ENCODE data around the gene VSIG10.

VSIG10 gene

DNA sequence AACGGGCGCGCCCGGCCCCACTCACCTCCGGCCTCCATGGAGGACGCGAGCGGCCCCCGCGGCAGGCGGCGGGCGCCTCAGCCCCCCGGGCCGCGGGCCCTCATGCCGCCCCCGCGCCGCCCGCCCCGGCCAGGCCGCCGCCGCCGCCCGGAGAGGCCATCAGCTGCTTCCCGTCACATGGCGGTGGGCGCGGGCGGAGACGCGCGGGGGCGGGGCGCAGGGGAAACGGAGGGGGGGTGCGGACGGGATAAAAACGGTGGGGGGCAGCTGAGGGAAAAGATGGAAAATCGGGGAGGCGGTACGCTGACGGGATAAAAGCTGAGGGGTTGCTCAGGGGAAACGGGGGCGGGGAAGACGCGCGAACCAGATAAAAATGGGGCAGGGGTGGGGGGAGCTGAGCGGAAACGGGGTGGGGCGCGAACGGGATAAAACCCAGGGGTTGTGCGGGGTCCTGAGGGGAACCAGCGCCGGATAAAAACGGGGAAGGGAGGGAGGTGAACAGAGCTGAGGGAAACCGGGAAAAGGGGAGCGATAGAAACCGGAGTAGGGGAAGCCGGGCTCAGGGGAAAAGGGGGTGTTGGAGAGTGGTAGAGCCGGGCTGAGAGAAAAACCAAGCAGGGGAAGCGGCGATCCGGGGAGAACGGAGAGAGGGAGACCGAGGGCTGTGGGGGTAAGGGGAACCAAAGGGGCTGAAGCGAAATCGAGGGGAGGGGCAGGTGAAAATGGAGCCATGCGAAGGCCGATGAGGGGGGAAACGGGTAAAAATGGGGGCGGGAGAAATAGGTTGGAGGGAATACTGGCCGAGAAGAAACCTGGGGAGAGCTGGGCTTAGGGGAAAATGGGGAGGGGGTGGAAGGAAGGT, 42.6 kb downstream of the VSIG10 start, which contains the start of gene WSB2:
Gene WSB2 (minus strand): TSS at position 169 of the 862 bp plus-strand sequence. CDS start 131 bp downstream, at position 38.
- peak; percentile 81 for DNase-seq (ENCODE audit: low spot score)
- in situ Hi-C loops (cut with MboI; ENCODE audit: low pct_unique_long_range_greater_than_20kb, low sequenced_read_pairs, unreplicated experiment): no loop called here
- TF ChIP-seq CTCF (IDR thresholded peaks at IDR 0.05; ENCODE audit: extremely low read depth, insufficient read depth, missing control alignments): no peak

DNA sequence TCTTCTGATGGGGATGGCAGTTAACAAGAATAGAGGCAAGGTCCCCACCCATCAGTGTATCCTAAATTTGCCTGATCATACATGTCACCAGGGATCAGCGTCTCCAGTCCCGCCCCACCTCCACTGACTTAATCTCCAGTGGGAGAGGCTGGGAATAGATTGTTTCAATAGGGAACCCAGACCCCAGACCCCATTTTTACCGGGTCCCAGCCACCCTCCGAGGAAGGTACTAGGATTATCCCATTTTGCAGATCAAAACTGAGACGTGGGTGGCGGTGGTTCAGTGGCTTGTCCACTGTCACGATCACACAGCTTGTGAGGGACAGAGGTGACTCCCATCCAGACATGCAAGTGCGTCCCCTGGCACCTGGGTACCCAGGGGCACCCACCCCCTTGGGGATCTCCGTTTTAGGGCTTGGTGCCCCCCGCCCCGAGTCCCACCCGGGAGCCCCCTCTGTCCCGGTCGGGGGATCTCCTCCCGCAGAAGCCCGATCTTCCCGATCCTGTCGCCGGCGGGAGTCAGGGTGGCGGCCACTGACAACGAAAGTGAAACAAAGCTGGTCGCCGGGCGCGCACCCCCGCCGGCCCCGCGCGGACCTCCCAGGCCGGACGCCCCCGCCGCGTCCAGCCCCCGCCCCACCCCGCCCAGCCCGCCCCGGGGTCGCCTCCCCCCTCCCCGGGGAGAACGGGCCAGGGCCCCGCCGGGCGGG, 43.4 kb downstream of the VSIG10 start:
- no peak for TF ChIP-seq CTCF (IDR thresholded peaks at IDR 0.05; ENCODE audit: extremely low read depth, insufficient read depth, missing control alignments)
- in situ Hi-C loops (cut with MboI; ENCODE audit: low pct_unique_long_range_greater_than_20kb, low sequenced_read_pairs, unreplicated experiment): no loop called here
- DNase-seq (ENCODE audit: low spot score): no peak

GRCh38 chr12:118059341-118060191, 44.2 kb downstream of the VSIG10 start:
- in situ Hi-C loops (cut with MboI; ENCODE audit: low pct_unique_long_range_greater_than_20kb, low sequenced_read_pairs, unreplicated experiment): no loop called here
- TF ChIP-seq CTCF (IDR thresholded peaks at IDR 0.05; ENCODE audit: extremely low read depth, insufficient read depth, missing control alignments): no peak
- no peak for DNase-seq (ENCODE audit: low spot score)

DNA sequence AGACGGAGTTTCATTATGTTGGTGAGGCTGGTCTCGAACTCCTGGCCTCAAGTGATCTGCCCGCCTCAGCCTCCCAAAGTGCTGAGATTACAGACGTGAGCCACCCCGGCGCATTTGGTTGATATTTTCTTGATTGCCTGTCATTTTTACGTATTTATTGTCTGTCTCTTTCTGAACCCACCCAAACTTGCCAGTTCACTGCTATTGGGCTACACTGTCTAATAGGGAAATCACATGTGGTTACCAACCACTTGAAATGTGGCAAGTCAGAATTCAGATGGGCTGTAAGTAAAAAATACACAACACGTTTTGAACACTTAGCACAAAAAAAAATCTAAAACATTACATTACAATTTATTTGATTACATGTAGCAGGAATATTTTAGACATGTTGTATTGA, 44.9 kb downstream of the VSIG10 start:
- no peak for TF ChIP-seq CTCF (IDR thresholded peaks at IDR 0.05; ENCODE audit: extremely low read depth, insufficient read depth, missing control alignments)
- no peak for DNase-seq (ENCODE audit: low spot score)
- in situ Hi-C loops (cut with MboI; ENCODE audit: low pct_unique_long_range_greater_than_20kb, low sequenced_read_pairs, unreplicated experiment): no loop called here

DNA sequence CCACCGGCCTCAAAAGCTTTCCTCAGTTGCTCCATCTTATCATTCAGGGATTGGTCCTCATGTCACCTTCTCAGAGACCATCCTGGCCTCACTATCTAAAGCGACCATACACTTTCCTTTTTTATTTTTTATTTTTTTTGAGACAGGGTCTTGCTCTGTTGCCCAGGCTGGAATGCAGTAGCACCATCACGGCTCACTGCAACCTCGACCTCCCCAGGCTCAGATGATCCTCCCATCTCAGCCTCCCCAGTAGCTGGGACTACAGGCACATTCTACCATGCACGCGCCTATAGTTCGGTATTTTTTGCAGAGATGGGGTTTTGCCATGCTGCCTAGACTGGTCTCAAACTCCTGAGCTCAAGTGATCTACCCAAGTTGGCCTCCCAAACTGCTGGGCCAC, 45.6 kb downstream of the VSIG10 start:
- in situ Hi-C loops (cut with MboI; ENCODE audit: low pct_unique_long_range_greater_than_20kb, low sequenced_read_pairs, unreplicated experiment): no loop called here
- no peak for TF ChIP-seq CTCF (IDR thresholded peaks at IDR 0.05; ENCODE audit: extremely low read depth, insufficient read depth, missing control alignments)
- DNase-seq (ENCODE audit: low spot score): no peak

Measured in GM13977 (cell line).